Karpas-422 (cell line): ENCODE measurements around the gene PLBD1. TPM values are rescaled to one million over a fixed set of nuclear protein-coding genes. Genes with fewer than 3 reads are reported as not detected.

ENCODE experiments used
- DNase-seq: peaks from one replicate; pipeline ENCODE4 v3.0.0-alpha.2; 2015
- H2AFZ ChIP-seq: fragments of 200-600 bp; sonication (generic); 2 replicates; pipeline ENCODE4 v1.6.1; 2014; ENCODE audit warnings: antibody characterized with exemption, low read length, mixed read lengths
- H3K27ac ChIP-seq: fragments of 200-600 bp; sonication (generic); 2 replicates; pipeline ENCODE4 v1.5.1; 2014; ENCODE audit warnings: mild to moderate bottlenecking, low read length, moderate library complexity
- H3K27me3 ChIP-seq: fragments of 200-600 bp; sonication (generic); 2 replicates; pipeline ENCODE4 v1.6.1; 2014; ENCODE audit warnings: low read length, mixed read lengths
- H3K36me3 ChIP-seq: fragments of 200-600 bp; sonication (generic); 2 replicates; pipeline ENCODE4 v1.6.1; 2014; ENCODE audit warnings: low read length, mixed read lengths; ENCODE audit not compliant: insufficient read depth
- H3K4me1 ChIP-seq: fragments of 200-600 bp; sonication (generic); 2 replicates; pipeline ENCODE4 v1.6.1; 2014; ENCODE audit warnings: mild to moderate bottlenecking, low read length, mixed read lengths
- H3K4me2 ChIP-seq: fragments of 200-600 bp; sonication (generic); 2 replicates; pipeline ENCODE4 v1.6.1; 2014; ENCODE audit warnings: low read length, low read depth, mild to moderate bottlenecking; ENCODE audit not compliant: poor library complexity, severe bottlenecking
- H3K4me3 ChIP-seq: fragments of 200-600 bp; sonication (generic); 2 replicates; pipeline ENCODE4 v1.5.1; 2014; ENCODE audit warnings: mild to moderate bottlenecking, antibody characterized with exemption, low read length, mixed read lengths
- H3K79me2 ChIP-seq: fragments of 200-600 bp; sonication (generic); 2 replicates; pipeline ENCODE4 v1.6.1; 2014; ENCODE audit warnings: mild to moderate bottlenecking, low read length, mixed read lengths
- H3K9ac ChIP-seq: fragments of 200-600 bp; sonication (generic); 2 replicates; pipeline ENCODE4 v1.6.0; 2014; ENCODE audit warnings: low read length
- H3K9me2 ChIP-seq: fragments of 200-600 bp; sonication (generic), shearing (Covaris generic); replicated peaks from 2 replicates; pipeline ENCODE4 v1.6.0; 2014; ENCODE audit warnings: mild to moderate bottlenecking, low read length, moderate library complexity; ENCODE audit not compliant: insufficient read depth
- H3K9me3 ChIP-seq: fragments of 300-700, 200-600 bp; sonication (generic); 2 replicates; pipeline ENCODE4 v1.6.1; 2014; ENCODE audit warnings: low read length, mixed read lengths
- H4K20me1 ChIP-seq: fragments of 200-600 bp; sonication (generic); 2 replicates; pipeline ENCODE4 v1.6.1; 2014; ENCODE audit warnings: mild to moderate bottlenecking, antibody characterized with exemption, low read length, low read depth; ENCODE audit not compliant: insufficient read depth
- total RNA-seq: library from RNA; depleted of rRNA; stranded (reverse); fragments of >200 nt; shearing (Covaris generic); gene quantifications from 2 replicates; pipeline ENCODE4 v1.2.3, GENCODE V29; 2014; ENCODE audit warnings: low replicate concordance

The PLBD1 gene
- total RNA-seq, 1 experiment from 2014 or later = not detected

DNA sequence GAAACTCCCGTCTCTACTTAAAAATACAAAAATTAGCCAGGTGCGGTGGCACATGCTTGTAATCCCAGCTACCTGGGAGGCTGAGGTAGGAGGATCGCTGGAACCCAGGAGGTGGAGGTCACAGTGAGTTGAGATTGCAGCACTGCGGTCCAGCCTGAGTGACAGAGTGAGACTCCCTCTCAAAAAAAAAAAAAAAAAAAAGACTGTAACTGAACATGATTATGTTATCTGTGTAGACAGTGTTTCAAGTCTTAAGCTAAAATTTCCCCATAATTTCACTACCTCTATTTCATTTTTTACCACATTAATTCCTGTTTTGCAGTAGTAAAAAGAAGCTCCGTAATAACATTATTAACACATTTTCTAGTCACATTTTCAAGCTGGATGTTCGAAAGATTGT is 5.4 kb downstream of the PLBD1 start:
- Histone ChIP-seq H3K36me3 (no peaks in the 10 kb centered on the region), H3K9me2 (no peaks in the 10 kb centered on the region), H4K20me1 (no peaks in the 10 kb centered on the region), H3K27me3 (no peaks in the 10 kb centered on the region), H3K4me3 (no peak overlapping the region), H2AFZ (no peak overlapping the region), H3K27ac (no peak overlapping the region), H3K79me2 (no peaks in the 10 kb centered on the region), H3K9ac (no peak overlapping the region), H3K4me2 (no peak overlapping the region), H3K4me1 (peaks cover 8% of the 10 kb centered on the region), H3K9me3 (no peaks in the 10 kb centered on the region)
- DNase-seq = no peak

- no peaks in the 10 kb centered on the region for H3K9me3 ChIP-seq
- H3K4me3 ChIP-seq = no peak overlapping the region
- H4K20me1 ChIP-seq = no peaks in the 10 kb centered on the region
- no peaks in the 10 kb centered on the region for H3K27me3 ChIP-seq
- no peaks in the 10 kb centered on the region for H3K36me3 ChIP-seq
- H2AFZ ChIP-seq = no peak overlapping the region
- no peak for DNase-seq
- H3K4me1 ChIP-seq = peaks cover 8% of the 10 kb centered on the region
- H3K27ac ChIP-seq = no peak overlapping the region
- no peaks in the 10 kb centered on the region for H3K79me2 ChIP-seq
- H3K4me2 ChIP-seq = no peak overlapping the region
- H3K9ac ChIP-seq = no peak overlapping the region
- H3K9me2 ChIP-seq = no peaks in the 10 kb centered on the region
Measured at GRCh38 chr12:14561677-14562238, 5.9 kb downstream of the PLBD1 start.

- H3K4me3 ChIP-seq = no peak overlapping the region
- no peak overlapping the region for H3K4me2 ChIP-seq
Measured at GRCh38 chr12:14560904-14561574, 6.6 kb downstream of the PLBD1 start.

DNA sequence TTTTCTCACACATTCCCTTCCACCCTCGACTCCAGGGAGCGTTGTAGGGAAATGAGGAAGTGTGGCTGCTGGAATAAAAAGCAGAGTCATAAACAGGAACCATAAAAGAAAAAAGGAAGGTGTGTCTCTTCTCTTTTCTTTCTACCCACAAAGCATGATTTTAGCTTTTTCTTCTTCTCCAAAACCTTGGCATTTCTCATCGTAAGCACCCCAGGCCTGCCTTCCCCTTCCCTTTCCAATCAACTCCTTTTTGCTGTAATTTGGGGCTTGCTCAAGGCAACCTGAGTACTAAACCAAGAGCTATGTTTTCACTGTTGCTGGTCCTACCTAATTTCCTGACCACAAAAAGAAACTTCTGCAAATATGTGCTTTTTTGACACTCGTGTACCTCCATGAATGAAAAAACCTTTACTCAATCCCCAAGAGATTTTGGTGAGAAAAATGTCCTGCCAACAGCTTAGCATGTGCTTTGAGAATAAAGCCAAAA is 9.2 kb downstream of the PLBD1 start:
- no peaks in the 10 kb centered on the region for H3K9me2 ChIP-seq
- H3K4me1 ChIP-seq = peaks cover 8% of the 10 kb centered on the region
- no peak for DNase-seq
- no peak overlapping the region for H3K4me3 ChIP-seq
- no peak overlapping the region for H3K4me2 ChIP-seq
- H2AFZ ChIP-seq = 0 out of 2 replicates have a peak overlapping the region, but pooled peaks have one; percentile 15
- H3K27ac ChIP-seq = no peak overlapping the region
- H3K36me3 ChIP-seq = no peaks in the 10 kb centered on the region
- H3K79me2 ChIP-seq = no peaks in the 10 kb centered on the region
- H3K27me3 ChIP-seq = peaks cover 7% of the 10 kb centered on the region; the same call in 1 of the 2 replicates
- no peaks in the 10 kb centered on the region for H4K20me1 ChIP-seq
- H3K9me3 ChIP-seq = no peaks in the 10 kb centered on the region
- no peak overlapping the region for H3K9ac ChIP-seq

More at GRCh38 chr12:14560904-14561574, 6.6 kb downstream of the PLBD1 start:
- Histone ChIP-seq H3K4me1 (peaks cover 8% of the 10 kb centered on the region), H3K9me2 (no peaks in the 10 kb centered on the region), H3K27me3 (no peaks in the 10 kb centered on the region), H3K27ac (no peak overlapping the region), H4K20me1 (no peaks in the 10 kb centered on the region), H3K36me3 (no peaks in the 10 kb centered on the region), H3K9me3 (no peaks in the 10 kb centered on the region), H2AFZ (no peak overlapping the region), H3K9ac (no peak overlapping the region), H3K79me2 (no peaks in the 10 kb centered on the region)
- DNase-seq = no peak

DNA sequence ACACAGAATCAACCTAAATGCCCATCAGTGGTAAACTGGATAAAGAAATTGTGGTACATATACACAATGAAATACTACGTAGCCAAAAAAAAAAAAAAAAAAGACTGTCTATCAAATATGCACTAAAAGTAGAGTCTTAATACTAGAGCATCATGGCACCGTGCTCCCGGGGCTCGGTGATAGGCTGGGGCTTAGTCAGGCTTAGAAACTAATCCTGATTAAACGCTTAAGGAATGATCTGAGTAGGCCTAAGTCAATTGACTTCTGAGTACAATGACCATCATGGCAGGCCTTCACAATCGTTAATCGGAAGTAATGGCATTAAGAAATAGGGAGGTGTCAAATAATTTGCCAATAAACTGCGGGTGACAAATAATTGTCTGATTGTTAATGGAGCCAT is 9.7 kb downstream of the PLBD1 start:
- Histone ChIP-seq H3K27me3 (peaks cover 7% of the 10 kb centered on the region; the same call in 1 of the 2 replicates), H3K4me1 (peaks cover 8% of the 10 kb centered on the region), H3K9me2 (no peaks in the 10 kb centered on the region), H2AFZ (no peak overlapping the region), H4K20me1 (no peaks in the 10 kb centered on the region), H3K4me3 (no peak overlapping the region), H3K9ac (no peak overlapping the region), H3K79me2 (no peaks in the 10 kb centered on the region), H3K36me3 (no peaks in the 10 kb centered on the region), H3K4me2 (no peak overlapping the region), H3K9me3 (no peaks in the 10 kb centered on the region), H3K27ac (no peak overlapping the region)
- no peak for DNase-seq

GRCh38 chr12:14554281-14555007 is 13.2 kb downstream of the PLBD1 start:
- H3K79me2 ChIP-seq = no peaks in the 10 kb centered on the region
- H2AFZ ChIP-seq = no peak overlapping the region
- no peaks in the 10 kb centered on the region for H4K20me1 ChIP-seq
- no peak overlapping the region for H3K27ac ChIP-seq
- H3K4me3 ChIP-seq = no peak overlapping the region
- no peak for DNase-seq
- H3K9me2 ChIP-seq = no peaks in the 10 kb centered on the region
- H3K36me3 ChIP-seq = no peaks in the 10 kb centered on the region
- H3K27me3 ChIP-seq = peaks cover 7% of the 10 kb centered on the region; the same call in 1 of the 2 replicates
- H3K9ac ChIP-seq = no peak overlapping the region
- no peak overlapping the region for H3K4me2 ChIP-seq
- peaks cover 12% of the 10 kb centered on the region for H3K4me1 ChIP-seq
- no peaks in the 10 kb centered on the region for H3K9me3 ChIP-seq

- no peaks in the 10 kb centered on the region for H3K9me3 ChIP-seq
- H3K79me2 ChIP-seq = no peaks in the 10 kb centered on the region
- H3K4me2 ChIP-seq = no peak overlapping the region
- H3K9ac ChIP-seq = no peak overlapping the region
- H3K27me3 ChIP-seq = no peaks in the 10 kb centered on the region
- H4K20me1 ChIP-seq = no peaks in the 10 kb centered on the region
- H3K9me2 ChIP-seq = no peaks in the 10 kb centered on the region
- no peak overlapping the region for H3K27ac ChIP-seq
- no peak for DNase-seq
- H3K36me3 ChIP-seq = no peaks in the 10 kb centered on the region
- H2AFZ ChIP-seq = no peak overlapping the region
- no peak overlapping the region for H3K4me3 ChIP-seq
- peaks cover 12% of the 10 kb centered on the region for H3K4me1 ChIP-seq
Measured at GRCh38 chr12:14548609-14549008, 19.1 kb downstream of the PLBD1 start.

DNA sequence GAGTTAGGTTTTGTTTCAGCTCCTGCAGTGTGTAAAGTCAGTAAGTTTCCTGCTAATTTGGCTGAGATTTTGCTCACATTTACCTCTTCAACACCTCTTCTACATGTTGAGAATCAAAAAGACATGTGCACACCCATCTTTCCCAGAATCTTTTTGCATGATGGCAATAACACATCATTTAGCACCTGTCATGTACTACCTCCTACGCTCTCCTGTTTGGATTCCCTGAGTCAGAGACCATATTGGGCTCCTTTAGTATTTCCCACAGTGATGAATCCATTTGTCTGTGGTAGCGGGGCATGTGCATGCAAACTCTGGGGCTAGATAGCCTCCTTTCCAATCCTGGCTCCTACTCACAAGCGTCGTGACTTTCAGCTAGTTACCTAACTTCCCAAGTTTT is 20.1 kb downstream of the PLBD1 start:
- Histone ChIP-seq H4K20me1 (no peaks in the 10 kb centered on the region), H3K4me1 (peaks cover 12% of the 10 kb centered on the region), H3K4me3 (no peak overlapping the region), H3K79me2 (no peaks in the 10 kb centered on the region), H3K36me3 (no peaks in the 10 kb centered on the region), H3K9me3 (no peaks in the 10 kb centered on the region), H3K27ac (no peak overlapping the region), H3K9me2 (no peaks in the 10 kb centered on the region), H3K27me3 (no peaks in the 10 kb centered on the region), H3K4me2 (no peak overlapping the region), H3K9ac (no peak overlapping the region), H2AFZ (no peak overlapping the region)
- no peak for DNase-seq
